Liver (tissue), 3 donors: Measurements from ENCODE around the gene SPEN.

ENCODE experiments used
- CTCF ChIP-seq: fragments of 150-350 bp; IDR thresholded peaks from 2 replicates; pipeline ENCODE4 v1.5.1; 2017; ENCODE audit warnings: improper control_type of control experiment, low read depth, low read length; ENCODE audit not compliant: missing input control
- FOXA1 ChIP-seq: IDR thresholded peaks from 2 replicates; pipeline ENCODE4 v1.6.1; 2016; ENCODE audit warnings: antibody characterized with exemption
- HNF4A ChIP-seq, 2 donors: conservative IDR thresholded peaks; 2 replicates each; pipeline ENCODE4 v1.6.1; 2016; ENCODE audit warnings: antibody characterized with exemption in 2 of 2, mild to moderate bottlenecking in 2 of 2
- JUND ChIP-seq, 2 donors: IDR thresholded peaks; 2 replicates each; pipeline ENCODE4 v1.6.1; 2016; ENCODE audit warnings: antibody characterized with exemption in 2 of 2
- RAD21 ChIP-seq, 2 donors: IDR thresholded peaks; 2 replicates each; pipeline ENCODE4 v1.6.1; 2016; ENCODE audit warnings: antibody characterized with exemption in 2 of 2, mild to moderate bottlenecking in 2 of 2
- RXRA ChIP-seq, 2 donors: IDR thresholded peaks; 2 replicates each; pipeline ENCODE4 v1.6.1; 2017 to 2018; ENCODE audit warnings: antibody characterized with exemption in 2 of 2, mild to moderate bottlenecking in 1 of 2
- TAF1 ChIP-seq: conservative IDR thresholded peaks from 2 replicates; pipeline ENCODE4 v1.6.1; 2016; ENCODE audit warnings: antibody characterized with exemption, mild to moderate bottlenecking
- YY1 ChIP-seq: IDR thresholded peaks from 2 replicates; pipeline ENCODE4 v1.6.1; 2016; ENCODE audit warnings: antibody characterized with exemption, mild to moderate bottlenecking
- ZBTB33 ChIP-seq: IDR thresholded peaks from 2 replicates; pipeline ENCODE4 v1.6.1; 2016; ENCODE audit warnings: antibody characterized with exemption
- TF ChIP-seq, protein P1 (sequence below): IDR thresholded peaks from 2 replicates; pipeline ENCODE4 v1.6.1; 2016; ENCODE audit warnings: antibody characterized with exemption
- TF ChIP-seq, protein P2 (sequence below): IDR thresholded peaks from 2 replicates; pipeline ENCODE4 v1.6.1; 2016; ENCODE audit warnings: antibody characterized with exemption, mild to moderate bottlenecking
- donor health status: healthy.
- donor health status: healthy.

GRCh38 chr1:15966081-15966955 lies 118.8 kb downstream of the SPEN start:
- TF ChIP-seq RXRA (IDR thresholded peaks at IDR 0.05) (no peak), CTCF (no peak), ZBTB33 (no peak), RAD21 (IDR thresholded peaks at IDR 0.05) (no peak), YY1 (no peak), TAF1 (no peak), JUND (IDR thresholded peaks at IDR 0.05) (no peak), FOXA1 (no peak), HNF4A (conservative IDR thresholded peaks at IDR 0.05) (no peak)
- TF ChIP-seq, protein P1, sequence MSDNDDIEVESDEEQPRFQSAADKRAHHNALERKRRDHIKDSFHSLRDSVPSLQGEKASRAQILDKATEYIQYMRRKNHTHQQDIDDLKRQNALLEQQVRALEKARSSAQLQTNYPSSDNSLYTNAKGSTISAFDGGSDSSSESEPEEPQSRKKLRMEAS = no peak
- TF ChIP-seq, protein P2, sequence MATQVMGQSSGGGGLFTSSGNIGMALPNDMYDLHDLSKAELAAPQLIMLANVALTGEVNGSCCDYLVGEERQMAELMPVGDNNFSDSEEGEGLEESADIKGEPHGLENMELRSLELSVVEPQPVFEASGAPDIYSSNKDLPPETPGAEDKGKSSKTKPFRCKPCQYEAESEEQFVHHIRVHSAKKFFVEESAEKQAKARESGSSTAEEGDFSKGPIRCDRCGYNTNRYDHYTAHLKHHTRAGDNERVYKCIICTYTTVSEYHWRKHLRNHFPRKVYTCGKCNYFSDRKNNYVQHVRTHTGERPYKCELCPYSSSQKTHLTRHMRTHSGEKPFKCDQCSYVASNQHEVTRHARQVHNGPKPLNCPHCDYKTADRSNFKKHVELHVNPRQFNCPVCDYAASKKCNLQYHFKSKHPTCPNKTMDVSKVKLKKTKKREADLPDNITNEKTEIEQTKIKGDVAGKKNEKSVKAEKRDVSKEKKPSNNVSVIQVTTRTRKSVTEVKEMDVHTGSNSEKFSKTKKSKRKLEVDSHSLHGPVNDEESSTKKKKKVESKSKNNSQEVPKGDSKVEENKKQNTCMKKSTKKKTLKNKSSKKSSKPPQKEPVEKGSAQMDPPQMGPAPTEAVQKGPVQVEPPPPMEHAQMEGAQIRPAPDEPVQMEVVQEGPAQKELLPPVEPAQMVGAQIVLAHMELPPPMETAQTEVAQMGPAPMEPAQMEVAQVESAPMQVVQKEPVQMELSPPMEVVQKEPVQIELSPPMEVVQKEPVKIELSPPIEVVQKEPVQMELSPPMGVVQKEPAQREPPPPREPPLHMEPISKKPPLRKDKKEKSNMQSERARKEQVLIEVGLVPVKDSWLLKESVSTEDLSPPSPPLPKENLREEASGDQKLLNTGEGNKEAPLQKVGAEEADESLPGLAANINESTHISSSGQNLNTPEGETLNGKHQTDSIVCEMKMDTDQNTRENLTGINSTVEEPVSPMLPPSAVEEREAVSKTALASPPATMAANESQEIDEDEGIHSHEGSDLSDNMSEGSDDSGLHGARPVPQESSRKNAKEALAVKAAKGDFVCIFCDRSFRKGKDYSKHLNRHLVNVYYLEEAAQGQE = no peak
